Measurements from ENCODE around the gene CD79B.
A peak's percentile ranks its signal among the peaks of the same experiment; 100 is the strongest.
"Not testable (repeated sequence)": the region's sequence is repeated elsewhere in the genome, so short reads cannot be mapped to it uniquely, and the experiment has no call there.

CD79B gene

DNA sequence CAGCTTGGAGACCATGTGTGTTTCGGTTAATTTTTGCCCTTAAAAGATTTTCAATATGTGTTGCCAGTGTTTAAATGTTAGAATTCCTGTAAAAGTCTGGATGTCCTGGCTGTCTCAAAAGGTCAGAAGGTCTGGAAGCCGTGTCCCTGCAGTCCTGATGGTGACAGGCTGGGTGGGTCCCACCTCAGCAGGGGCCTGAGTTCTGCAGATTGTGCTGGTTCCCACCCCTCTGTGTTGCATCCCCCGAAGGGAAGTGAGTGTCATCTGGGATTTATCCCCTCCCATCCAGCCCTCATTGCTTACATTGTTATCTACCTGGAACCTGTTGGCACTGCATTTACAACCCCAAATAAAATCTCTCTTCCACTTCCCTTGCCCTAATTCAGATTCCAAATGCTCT, 38.1 kb downstream of the CD79B start:
- not testable (repeated sequence) for ATAC-seq, H3K36me3 Mint-ChIP-seq, H3K4me3 Mint-ChIP-seq, H3K27ac Mint-ChIP-seq, H3K9me3 Mint-ChIP-seq
- Mint-ChIP-seq H3K4me1 (peaks cover 12% of the 10 kb centered on the region), H3K27me3 (peaks cover 10% of the 10 kb centered on the region)

DNA sequence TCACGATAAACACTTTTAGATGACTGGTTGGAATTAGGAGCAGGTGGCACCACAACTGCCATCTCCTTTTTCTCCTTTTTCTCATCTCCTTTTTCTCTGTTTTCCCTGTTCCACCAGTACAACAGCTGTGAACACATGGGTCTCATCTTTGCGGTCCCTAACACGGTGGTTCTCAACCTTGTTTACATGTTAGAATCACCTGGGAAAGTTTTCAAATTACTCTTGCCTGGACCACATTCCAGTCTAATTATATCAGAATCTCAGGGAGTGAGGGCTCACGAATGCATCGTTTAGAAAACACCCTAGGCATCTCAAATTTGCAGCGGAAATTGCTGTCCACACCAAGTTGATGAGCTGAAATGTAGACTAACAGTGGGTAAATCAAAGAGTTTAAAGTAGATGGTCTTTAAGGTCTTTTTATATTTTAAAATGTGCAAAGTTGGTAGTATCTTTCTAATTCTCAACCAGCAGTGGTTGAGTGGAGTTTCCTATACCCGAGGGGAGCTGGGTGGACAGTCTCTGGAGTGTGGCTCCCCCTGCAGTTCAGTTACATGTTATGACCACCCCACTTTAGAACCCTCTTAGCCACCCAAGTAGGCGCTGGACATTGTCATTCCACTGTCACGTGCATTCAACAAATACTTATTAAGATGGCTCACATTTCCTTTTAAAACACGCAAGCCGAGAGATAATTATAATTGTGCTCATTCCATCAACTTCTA, 39.7 kb downstream of the CD79B start:
- H3K36me3 Mint-ChIP-seq, H3K9me3 Mint-ChIP-seq, H3K4me3 Mint-ChIP-seq, H3K27me3 Mint-ChIP-seq, ATAC-seq, H3K27ac Mint-ChIP-seq: not testable (repeated sequence)
- H3K4me1 Mint-ChIP-seq, result peaks cover 14% of the 10 kb centered on the region

DNA sequence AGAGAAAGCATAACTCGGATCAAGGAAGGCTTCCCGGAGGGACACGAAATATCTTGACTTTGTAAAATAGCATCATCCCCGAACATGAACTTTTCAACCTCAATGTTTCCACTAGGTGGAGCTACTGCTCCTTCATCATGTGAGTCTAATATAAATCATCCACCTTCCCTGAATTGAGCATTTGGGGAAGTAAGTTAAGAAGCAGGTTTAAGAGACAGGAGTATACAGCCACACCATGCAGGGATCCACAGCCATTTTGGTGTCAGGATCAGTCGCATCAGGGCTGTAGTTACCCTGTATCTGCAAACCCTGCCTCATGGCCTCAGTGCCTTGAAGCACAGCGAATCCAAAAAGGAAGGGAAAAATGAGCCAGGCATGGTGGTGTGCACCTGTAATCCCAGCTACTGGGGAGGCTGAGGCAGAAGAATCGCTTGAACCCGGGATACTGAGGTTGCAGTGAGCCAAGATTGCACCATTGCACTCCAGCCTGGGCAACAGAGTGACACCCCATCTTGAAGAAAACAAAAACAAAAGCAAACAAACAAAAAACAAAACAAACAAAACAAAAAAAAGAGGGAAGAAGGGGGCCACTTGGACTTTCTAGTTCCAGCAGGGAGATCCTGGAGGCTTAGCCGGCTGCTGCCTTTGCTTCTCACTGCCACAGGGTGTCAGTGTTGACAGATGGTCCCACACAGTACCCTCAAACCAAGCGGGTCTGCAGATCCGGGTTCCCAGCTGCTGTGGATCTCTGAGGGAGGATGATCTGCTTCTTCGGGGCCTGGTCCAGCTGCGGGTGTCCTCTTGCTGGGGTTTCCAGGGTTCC, 42.9 kb downstream of the CD79B start:
- not testable (repeated sequence) for H3K4me3 Mint-ChIP-seq, H3K9me3 Mint-ChIP-seq, H3K27me3 Mint-ChIP-seq, H3K36me3 Mint-ChIP-seq, H3K27ac Mint-ChIP-seq
- ATAC-seq, result peak; percentile 83
- H3K4me1 Mint-ChIP-seq, result peaks cover 15% of the 10 kb centered on the region

DNA sequence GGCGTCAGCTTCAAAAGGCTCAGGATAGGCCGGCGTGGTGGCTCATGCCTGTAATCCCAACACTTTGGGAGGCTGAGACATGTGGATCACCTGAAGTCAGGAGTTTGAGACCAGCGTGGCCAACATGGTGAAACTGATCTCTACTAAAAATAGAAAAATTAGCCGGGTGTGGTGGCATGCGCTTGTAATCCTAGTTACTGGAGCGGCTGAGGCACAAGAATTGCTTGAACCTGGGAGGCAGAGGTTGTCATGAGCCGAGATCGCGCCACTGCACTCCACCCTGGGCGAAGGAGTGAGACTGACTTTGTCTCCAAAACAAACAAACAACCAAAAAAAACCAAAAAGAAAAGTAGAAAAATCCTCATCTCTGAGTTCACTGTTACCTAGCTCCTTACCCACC, 47.0 kb downstream of the CD79B start:
- H3K4me3 Mint-ChIP-seq, ATAC-seq, H3K9me3 Mint-ChIP-seq, H3K27me3 Mint-ChIP-seq, H3K36me3 Mint-ChIP-seq, H3K27ac Mint-ChIP-seq: not testable (repeated sequence)
- peaks cover 22% of the 10 kb centered on the region for H3K4me1 Mint-ChIP-seq

DNA sequence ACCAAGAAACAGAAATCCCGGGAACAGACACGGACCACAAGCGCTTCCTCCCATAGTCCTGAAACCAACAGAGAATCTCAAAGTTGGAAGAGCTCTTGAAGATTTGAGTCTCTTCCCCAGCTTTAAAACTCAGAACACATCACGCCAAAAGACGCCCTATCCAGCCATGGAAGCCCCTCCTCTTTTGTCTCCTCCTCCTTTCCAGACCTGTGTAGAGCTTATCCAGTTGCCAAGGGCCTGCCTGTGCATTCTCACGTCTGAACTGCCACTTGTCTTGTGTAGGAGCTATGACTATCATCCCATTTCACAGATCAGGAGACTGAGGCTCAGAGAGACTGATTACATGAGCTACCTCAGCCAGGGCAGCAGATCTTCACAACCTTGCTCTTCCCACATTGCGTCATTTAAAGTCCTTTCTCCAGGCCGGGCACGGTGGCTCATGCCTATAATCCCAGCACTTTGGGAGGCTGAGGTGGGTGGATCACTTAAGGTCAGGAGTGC, 49.5 kb downstream of the CD79B start:
- H3K4me1 Mint-ChIP-seq, result peaks cover 31% of the 10 kb centered on the region
- not testable (repeated sequence) for H3K27me3 Mint-ChIP-seq, H3K4me3 Mint-ChIP-seq, H3K36me3 Mint-ChIP-seq, ATAC-seq, H3K27ac Mint-ChIP-seq, H3K9me3 Mint-ChIP-seq

DNA sequence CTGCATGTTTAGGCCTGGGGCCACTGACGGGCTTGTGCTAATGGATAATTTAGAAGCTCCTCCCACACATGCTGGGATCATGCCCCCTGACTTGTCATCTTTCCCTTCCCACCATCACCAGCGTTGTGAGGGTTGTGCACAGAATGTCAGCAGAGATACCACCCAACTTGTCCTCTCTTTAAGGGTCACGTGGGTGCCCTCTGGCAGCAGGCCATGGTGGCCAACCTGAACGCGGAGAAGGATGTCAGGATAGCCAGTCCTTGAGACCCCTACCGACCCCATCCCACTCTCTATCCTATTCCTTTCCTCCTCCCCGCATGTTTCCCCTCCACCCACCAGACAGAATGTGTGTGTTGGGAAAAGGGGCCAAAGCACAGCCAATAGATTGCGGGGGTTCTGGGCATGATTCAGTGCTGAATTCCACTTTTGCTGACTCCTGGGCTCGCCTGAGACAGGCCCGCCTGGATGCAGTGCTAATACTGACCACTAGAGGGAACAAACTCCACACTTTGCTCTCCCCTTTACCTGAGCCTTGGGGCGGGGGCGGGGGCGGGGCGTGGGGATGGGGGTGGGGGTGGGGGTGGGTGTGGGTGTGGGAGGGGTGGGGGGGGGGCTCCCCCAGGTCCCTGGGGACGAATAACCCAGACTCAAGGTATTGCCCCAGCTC, 50.1 kb downstream of the CD79B start, which contains the start of gene GH2:
GH2 (minus strand) TSS at position 10 of the 667 bp plus-strand sequence. CDS start 143 bp downstream, outside the sequence.
- Mint-ChIP-seq H3K36me3 (no peaks in the 10 kb centered on the region), H3K27me3 (no peaks in the 10 kb centered on the region), H3K27ac (no peak within 1 kb of the TSS), H3K4me1 (peaks cover 31% of the 10 kb centered on the region), H3K4me3 (no peak within 1 kb of the TSS), H3K9me3 (no peaks in the 10 kb centered on the region)
- ATAC-seq, result peak; percentile 73

DNA sequence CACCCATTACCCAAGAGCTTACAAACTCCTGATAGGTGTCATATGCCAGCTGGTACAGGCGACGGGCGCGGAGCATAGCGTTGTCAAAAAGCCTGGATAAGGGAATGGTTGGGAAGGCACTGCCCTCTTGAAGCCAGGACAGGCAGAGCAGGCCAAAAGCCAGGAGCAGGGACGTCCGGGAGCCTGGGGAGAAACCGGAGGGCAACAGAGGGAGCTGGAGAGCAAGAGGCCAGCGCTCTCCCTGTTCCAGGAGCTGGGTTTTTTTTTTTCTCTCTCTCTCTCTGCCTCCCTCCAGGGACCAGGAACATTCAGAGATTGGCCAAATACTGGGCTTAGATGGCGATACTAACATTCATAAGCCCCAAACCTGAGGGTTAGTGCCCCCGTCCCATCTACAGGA, 50.8 kb downstream of the CD79B start:
- ATAC-seq, H3K9me3 Mint-ChIP-seq, H3K27ac Mint-ChIP-seq, H3K27me3 Mint-ChIP-seq, H3K4me3 Mint-ChIP-seq, H3K36me3 Mint-ChIP-seq: not testable (repeated sequence)
- peaks cover 31% of the 10 kb centered on the region for H3K4me1 Mint-ChIP-seq

DNA sequence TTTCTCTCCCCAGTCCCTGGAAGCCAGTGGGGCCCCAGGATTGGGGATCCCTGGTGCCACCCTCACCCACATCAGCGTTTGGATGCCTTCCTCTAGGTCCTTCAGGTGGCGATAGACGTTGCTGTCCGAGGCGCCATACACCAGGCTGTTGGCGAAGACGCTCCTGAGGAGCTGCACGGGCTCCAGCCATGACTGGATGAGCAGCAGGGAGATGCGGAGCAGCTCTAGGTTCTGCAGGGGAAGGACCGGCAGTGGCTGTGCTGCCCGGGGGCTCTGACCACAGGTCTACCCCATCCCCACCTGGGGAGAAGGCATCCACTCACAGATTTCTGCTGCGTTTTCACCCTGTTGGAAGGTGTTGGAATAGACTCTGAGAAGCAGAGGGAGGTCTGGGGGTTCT, 51.4 kb downstream of the CD79B start:
- H3K9me3 Mint-ChIP-seq, result no peaks in the 10 kb centered on the region
- no peak overlapping the region for H3K4me3 Mint-ChIP-seq
- peaks cover 2% of the 10 kb centered on the region for H3K27me3 Mint-ChIP-seq
- peaks cover 31% of the 10 kb centered on the region for H3K4me1 Mint-ChIP-seq
- no peaks in the 10 kb centered on the region for H3K36me3 Mint-ChIP-seq
- H3K27ac Mint-ChIP-seq, result no peak overlapping the region
- no peak for ATAC-seq

All from stimulated activated memory B cell treated with anti-CD40 and anti-IgM and Interleukin-4, amounts not matched to agents 10 μg/mL and 1 μg/mL and 100 μg/mL, for 72 hours (primary cell).